Progenitor cell of endocrine pancreas (in vitro differentiated cells): Measurements from ENCODE around the gene ASPG. TPM values are rescaled to one million over a fixed set of nuclear protein-coding genes. Genes with fewer than 3 reads are reported as not detected.

Experiments used
- DNase-seq: peaks from one replicate; pipeline ENCODE4 v3.0.0; 2021; ENCODE audit warnings: low spot score; ENCODE audit not compliant: unreplicated experiment
- H3K27ac Mint-ChIP-seq: 2 replicates; pipeline ENCODE4 v1.8.0; 2021; ENCODE audit warnings: mild to moderate bottlenecking, moderate library complexity, mixed read lengths
- H3K27me3 Mint-ChIP-seq: 2 replicates; pipeline ENCODE4 v1.8.0; 2021; ENCODE audit warnings: mixed read lengths
- H3K36me3 Mint-ChIP-seq: 2 replicates; pipeline ENCODE4 v1.8.0; 2022; ENCODE audit warnings: mixed read lengths; ENCODE audit not compliant: insufficient read depth
- H3K4me1 Mint-ChIP-seq: 2 replicates; pipeline ENCODE4 v1.8.0; 2021; ENCODE audit warnings: low read depth, mixed read lengths
- H3K4me3 Mint-ChIP-seq: 2 replicates; pipeline ENCODE4 v1.8.0; 2021; ENCODE audit warnings: low read depth, mild to moderate bottlenecking, moderate library complexity, mixed read lengths
- H3K9me3 Mint-ChIP-seq: 2 replicates; pipeline ENCODE4 v1.8.0; 2021; ENCODE audit warnings: low read depth, mixed read lengths
- total RNA-seq: library from RNA; stranded (reverse); gene quantifications from 2 replicates; pipeline ENCODE4 v1.2.1, GENCODE V29; 2021
- TF ChIP-seq, protein P1 (sequence below): fragments of 200-600 bp; sonication (generic); IDR thresholded peaks from one replicate; pipeline ENCODE4 v1.5.0; 2021; ENCODE audit warnings: antibody characterized with exemption, mild to moderate bottlenecking; ENCODE audit not compliant: unreplicated experiment

Gene ASPG
- total RNA-seq, 1 donor from 2014 or later, result not detected

GRCh38 chr14:104108570-104109541, 23.4 kb downstream of the ASPG start:
- H3K4me1 Mint-ChIP-seq, result no peaks in the 10 kb centered on the region

GRCh38 chr14:104109731-104110361, 24.3 kb downstream of the ASPG start:
- DNase-seq, result no peak
- no peaks in the 10 kb centered on the region for H3K36me3 Mint-ChIP-seq
- TF ChIP-seq, protein P1, sequence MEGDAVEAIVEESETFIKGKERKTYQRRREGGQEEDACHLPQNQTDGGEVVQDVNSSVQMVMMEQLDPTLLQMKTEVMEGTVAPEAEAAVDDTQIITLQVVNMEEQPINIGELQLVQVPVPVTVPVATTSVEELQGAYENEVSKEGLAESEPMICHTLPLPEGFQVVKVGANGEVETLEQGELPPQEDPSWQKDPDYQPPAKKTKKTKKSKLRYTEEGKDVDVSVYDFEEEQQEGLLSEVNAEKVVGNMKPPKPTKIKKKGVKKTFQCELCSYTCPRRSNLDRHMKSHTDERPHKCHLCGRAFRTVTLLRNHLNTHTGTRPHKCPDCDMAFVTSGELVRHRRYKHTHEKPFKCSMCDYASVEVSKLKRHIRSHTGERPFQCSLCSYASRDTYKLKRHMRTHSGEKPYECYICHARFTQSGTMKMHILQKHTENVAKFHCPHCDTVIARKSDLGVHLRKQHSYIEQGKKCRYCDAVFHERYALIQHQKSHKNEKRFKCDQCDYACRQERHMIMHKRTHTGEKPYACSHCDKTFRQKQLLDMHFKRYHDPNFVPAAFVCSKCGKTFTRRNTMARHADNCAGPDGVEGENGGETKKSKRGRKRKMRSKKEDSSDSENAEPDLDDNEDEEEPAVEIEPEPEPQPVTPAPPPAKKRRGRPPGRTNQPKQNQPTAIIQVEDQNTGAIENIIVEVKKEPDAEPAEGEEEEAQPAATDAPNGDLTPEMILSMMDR, result no peak
- peaks cover 7% of the 10 kb centered on the region for H3K27me3 Mint-ChIP-seq
- no peaks in the 10 kb centered on the region for H3K9me3 Mint-ChIP-seq
- no peak overlapping the region for H3K27ac Mint-ChIP-seq
- H3K4me3 Mint-ChIP-seq, result no peak overlapping the region
- no peaks in the 10 kb centered on the region for H3K4me1 Mint-ChIP-seq

More at GRCh38 chr14:104108570-104109541, 23.4 kb downstream of the ASPG start:
- no peaks in the 10 kb centered on the region for H3K27me3 Mint-ChIP-seq
- no peaks in the 10 kb centered on the region for H3K36me3 Mint-ChIP-seq
- H3K4me3 Mint-ChIP-seq, result no peak overlapping the region
- no peaks in the 10 kb centered on the region for H3K9me3 Mint-ChIP-seq
- TF ChIP-seq, protein P1, result no peak
- DNase-seq, result no peak
- H3K27ac Mint-ChIP-seq, result no peak overlapping the region

DNA sequence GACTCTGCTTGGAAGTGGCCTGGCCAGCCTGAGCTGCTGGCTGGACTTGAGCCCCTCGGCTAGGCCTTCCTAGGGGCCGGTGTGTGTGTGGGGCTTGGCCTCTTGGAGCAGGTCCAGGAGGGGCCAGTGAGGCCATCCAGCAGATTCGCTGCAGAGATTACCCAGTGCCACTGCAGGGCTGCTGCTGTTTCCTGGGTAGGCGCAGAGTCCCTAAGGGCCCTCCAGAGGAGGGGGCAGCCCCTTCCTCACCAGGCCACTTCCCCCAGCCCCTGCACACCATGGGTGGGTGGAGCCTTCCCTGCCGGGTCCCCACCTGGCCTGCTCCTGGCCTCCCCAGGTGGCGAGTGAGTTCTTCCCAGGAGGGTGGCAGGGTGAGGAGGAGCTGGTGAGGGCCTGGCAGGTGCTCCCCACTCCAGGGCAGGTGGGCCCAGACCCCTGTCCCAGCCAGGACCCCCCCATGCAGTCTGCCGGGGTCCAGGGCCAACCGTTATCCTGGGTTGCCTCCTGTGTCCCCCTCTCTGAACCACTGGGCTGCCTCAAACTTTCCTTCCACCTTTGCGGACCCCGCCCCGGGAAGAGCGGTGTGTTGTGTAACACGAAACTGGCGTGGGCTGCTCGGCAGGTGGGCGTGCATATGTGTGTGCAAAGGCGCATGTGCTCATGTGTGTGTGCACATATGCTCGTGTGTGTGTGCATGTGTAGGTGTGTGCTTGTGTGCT, 25.1 kb downstream of the ASPG start:
- TF ChIP-seq, protein P1, result no peak
- peaks cover 15% of the 10 kb centered on the region for H3K27me3 Mint-ChIP-seq
- DNase-seq, result no peak

GRCh38 chr14:104111301-104112112, 26.0 kb downstream of the ASPG start:
- TF ChIP-seq, protein P1, result no peak
- Mint-ChIP-seq H3K27me3 (peaks cover 21% of the 10 kb centered on the region), H3K4me3 (no peak overlapping the region), H3K36me3 (no peaks in the 10 kb centered on the region), H3K4me1 (no peaks in the 10 kb centered on the region), H3K9me3 (no peaks in the 10 kb centered on the region), H3K27ac (no peak overlapping the region)
- DNase-seq, result no peak

More for the DNA sequence above, 25.1 kb downstream of the ASPG start:
- no peak overlapping the region for H3K4me3 Mint-ChIP-seq
- no peak overlapping the region for H3K27ac Mint-ChIP-seq
- H3K9me3 Mint-ChIP-seq, result no peaks in the 10 kb centered on the region
- H3K36me3 Mint-ChIP-seq, result no peaks in the 10 kb centered on the region
- no peaks in the 10 kb centered on the region for H3K4me1 Mint-ChIP-seq
